Cardiac fibroblast (primary cell): ENCODE results near the gene NUTM2F.
"Not testable (repeated sequence)": the region's sequence is repeated elsewhere in the genome, so short reads cannot be mapped to it uniquely, and the experiment has no call there.

Source experiments
- DNase-seq, 2 donors: peaks; one replicate each; pipeline versions ENCODE4 v3.0.0 to v3.0.0-alpha.2; 2010; ENCODE audit warnings: low read depth in 2 of 2
- H3K4me3 ChIP-seq, 2 donors: replicated peaks in 1 of 2; 1 replicate in 1 of 2; 2 replicates in 1 of 2; pipeline ENCODE4 v1.5.1; 2011; ENCODE audit warnings: low read depth in 2 of 2, low read length in 2 of 2, mild to moderate bottlenecking in 2 of 2, moderate library complexity in 1 of 2
- TF ChIP-seq, protein P1 (sequence below): IDR thresholded peaks from one replicate; pipeline ENCODE4 v1.5.1; 2011; ENCODE audit warnings: low read depth, mild to moderate bottlenecking, low read length, inconsistent platforms

The NUTM2F gene

DNA sequence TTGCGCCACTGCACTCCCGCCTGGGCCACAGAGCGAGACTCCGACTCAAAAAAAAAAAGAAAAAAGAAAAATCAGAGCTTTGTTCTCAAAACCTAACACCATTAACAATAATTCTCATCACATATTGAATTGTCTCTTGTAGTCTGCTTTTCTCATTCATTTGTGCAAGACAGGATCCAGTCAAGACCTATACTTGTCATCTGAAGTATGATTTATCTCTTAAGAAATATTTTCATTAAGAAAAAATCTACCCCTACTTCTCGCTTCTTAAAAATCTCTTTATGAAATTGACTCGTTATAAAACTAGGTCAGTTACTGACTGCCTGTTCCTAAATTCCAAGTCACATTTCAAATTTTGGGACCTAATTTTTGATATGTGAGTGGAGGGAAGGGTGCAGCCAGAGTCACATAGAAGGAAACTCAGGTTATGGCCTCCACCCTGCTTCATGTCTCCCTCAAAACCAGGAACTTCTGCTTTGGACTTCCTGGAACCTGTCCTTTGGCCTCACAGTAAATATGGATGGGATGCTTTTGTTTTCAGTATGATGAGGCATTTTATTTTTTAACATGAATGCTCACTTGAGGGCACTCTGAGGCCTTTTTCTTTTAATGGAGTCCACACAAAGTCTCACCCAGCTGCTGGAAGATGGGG, 50.4 kb downstream of the NUTM2F start:
- H3K4me3 ChIP-seq = no peak overlapping the region
- no peak for DNase-seq
- TF ChIP-seq, protein P1, sequence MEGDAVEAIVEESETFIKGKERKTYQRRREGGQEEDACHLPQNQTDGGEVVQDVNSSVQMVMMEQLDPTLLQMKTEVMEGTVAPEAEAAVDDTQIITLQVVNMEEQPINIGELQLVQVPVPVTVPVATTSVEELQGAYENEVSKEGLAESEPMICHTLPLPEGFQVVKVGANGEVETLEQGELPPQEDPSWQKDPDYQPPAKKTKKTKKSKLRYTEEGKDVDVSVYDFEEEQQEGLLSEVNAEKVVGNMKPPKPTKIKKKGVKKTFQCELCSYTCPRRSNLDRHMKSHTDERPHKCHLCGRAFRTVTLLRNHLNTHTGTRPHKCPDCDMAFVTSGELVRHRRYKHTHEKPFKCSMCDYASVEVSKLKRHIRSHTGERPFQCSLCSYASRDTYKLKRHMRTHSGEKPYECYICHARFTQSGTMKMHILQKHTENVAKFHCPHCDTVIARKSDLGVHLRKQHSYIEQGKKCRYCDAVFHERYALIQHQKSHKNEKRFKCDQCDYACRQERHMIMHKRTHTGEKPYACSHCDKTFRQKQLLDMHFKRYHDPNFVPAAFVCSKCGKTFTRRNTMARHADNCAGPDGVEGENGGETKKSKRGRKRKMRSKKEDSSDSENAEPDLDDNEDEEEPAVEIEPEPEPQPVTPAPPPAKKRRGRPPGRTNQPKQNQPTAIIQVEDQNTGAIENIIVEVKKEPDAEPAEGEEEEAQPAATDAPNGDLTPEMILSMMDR = no peak

- H3K4me3 ChIP-seq = not testable (repeated sequence)
Observed at GRCh38 chr9:94277029-94277428, 51.4 kb downstream of the NUTM2F start.

GRCh38 chr9:94270009-94270408, 58.4 kb downstream of the NUTM2F start:
- no peak for DNase-seq
- TF ChIP-seq, protein P1 = no peak
- no peak overlapping the region for H3K4me3 ChIP-seq

More at GRCh38 chr9:94277029-94277428, 51.4 kb downstream of the NUTM2F start:
- DNase-seq = not testable (repeated sequence)

DNA sequence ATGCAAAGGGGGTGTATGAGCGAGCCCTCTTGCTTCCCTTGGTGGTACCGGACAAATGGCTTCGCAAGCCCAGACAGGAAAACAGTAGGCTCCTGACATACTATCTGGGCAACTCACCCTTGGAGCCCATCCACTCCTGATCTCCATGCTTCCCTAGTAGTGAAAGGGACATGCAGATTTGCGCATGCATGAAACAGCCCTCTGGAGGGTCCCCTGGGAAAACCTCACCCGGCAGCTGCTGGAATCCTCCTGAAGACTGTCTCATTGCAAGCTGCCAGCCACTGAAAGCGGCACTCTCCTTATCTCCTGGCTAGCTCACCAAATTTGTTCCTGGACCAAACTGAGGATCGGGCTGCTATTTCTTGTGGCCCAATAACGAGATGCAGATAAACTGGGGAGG, 59.2 kb downstream of the NUTM2F start:
- TF ChIP-seq, protein P1 = no peak
- DNase-seq = peak in 1 of 2 donors; percentile 33
- no peak overlapping the region for H3K4me3 ChIP-seq
